ENCODE measurements around the gene DCAF5.
"Not testable (repeated sequence)": the region's sequence is repeated elsewhere in the genome, so short reads cannot be mapped to it uniquely, and the experiment has no call there.

The DCAF5 gene

DNA sequence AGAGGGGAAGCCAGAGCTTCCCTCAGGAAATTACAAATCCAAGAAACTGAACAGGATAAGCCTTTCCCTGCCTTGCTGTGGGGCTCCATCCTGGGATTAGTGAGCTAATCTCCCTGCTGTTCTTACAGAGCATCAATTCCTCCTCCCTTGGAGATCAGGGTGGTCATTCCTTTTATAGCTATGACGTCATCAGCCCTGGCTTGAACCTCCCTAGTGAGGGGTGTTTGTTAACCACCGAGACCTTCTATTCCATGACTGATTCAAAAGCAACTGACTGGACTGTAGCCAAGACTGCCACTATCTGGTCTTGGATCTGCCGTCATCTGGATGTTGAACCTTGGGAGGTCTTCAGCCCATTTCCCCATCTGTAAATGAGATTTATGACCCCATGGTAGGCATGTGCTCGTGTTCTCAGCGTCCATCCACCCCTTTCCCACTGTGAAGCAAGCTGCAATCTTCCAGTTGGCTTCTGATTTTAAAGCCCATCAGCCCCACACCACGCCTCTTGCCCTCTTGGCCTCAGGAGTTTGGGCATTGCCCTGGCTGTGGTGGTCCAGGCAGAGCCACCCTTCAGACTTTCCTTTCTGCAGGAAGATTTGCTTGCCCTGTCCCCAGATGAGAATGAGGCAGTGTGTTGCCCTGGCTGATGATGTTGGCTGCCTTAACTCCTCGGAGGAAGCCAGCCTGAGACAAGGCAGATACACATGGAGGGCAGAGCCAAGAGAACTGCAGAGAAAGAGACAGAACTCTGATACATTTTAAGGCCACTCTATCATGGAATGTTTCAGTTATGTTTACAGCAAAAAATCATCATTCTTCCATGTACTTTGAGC is 114.2 kb downstream of the DCAF5 start:
- no peak for DNase-seq

- DNase-seq = no peak
These were observed 115.0 kb downstream of the DCAF5 start for GRCh38 chr14:69037790-69038454.

DNA sequence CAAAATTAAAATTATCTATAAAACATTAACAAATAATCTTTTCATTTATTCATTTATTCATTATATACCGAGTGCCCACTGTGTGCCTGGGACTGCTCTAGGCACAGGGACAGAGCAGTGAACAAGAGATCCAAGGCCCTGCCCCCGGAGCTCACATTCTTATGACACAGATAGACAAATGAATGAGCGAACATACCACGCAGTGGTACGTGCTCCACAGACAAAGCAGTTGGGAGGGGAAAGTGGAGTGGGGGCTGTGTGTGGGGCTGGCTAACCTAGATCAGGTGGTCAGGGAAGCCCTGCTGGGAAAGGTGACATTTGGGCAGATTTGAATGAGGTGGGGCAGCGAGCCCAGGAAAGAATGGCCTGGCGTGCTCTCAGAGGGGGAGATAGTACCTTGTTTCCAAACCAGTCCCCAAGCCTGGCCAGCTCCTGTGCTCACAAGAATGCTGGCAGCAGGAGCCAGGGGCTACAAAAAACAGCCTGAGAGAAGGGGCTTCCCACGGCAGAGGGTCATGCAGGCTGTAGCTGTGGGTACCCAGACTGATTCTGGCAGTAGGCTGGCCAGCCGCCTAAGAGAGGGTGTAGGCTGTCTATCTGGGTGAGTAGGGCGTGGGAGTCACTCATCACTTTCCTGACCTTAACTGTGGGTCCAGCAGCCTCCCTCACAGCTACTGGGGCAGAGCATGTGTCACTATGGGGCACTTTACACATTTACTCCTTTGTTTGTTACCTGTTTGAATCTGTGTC is 116.0 kb downstream of the DCAF5 start:
- no peak for DNase-seq

DNA sequence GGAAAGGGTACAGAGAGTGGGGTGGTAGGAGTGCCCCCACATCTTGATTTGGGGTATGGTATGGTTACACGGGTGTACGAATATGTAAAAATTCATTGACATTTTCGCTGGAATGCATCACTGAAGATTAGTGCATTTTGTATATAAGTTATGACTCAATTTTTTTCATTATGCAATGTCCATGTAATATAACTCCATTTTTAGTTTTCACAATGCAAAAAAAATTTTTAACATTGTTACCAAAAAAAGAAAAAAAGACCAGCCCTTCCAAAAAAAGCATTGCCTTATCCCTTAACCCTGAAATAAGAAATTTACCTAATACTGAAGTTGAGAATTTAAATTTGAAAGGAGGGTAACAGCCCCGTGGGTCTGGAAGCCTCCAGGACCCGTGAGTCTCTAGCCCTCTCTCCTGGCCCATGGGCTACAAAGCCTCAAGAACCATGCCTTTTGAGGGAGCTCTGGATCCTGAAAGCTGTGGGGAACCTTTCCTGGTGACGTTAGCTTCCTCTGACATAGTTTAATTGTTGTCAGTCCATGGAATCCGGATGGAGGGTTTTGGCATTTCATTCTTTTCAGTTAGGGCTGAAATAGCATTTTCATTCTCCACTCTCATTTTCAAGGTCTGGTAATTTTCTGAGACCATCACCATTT is 118.2 kb downstream of the DCAF5 start:
- DNase-seq = no peak

- DNase-seq = no peak
These were observed 125.5 kb downstream of the DCAF5 start for GRCh38 chr14:69027242-69027913.

- DNase-seq = no peak
These were observed 129.9 kb downstream of the DCAF5 start for GRCh38 chr14:69023035-69023434.

DNA sequence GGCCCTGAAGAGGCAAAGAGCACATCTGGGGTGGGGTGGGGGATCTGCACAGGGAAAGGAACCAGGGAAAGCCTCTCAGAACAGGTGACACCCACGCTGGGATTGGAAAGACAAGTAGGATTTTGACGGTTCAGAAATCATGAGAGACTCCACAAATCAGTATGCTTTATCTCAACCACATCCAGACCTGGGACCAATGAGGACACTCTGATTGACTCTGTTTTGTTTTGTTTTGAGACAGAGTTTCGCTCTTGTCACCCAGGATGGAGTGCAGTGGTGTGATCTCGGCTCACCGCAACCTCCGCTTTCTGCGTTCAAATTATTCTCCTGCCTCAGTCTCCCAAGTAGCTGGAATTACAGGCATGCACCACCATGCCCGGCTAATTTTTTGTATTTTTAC is 130.8 kb downstream of the DCAF5 start:
- DNase-seq = not testable (repeated sequence)

- DNase-seq = no peak
These were observed 135.2 kb downstream of the DCAF5 start for GRCh38 chr14:69017706-69018105.

DNA sequence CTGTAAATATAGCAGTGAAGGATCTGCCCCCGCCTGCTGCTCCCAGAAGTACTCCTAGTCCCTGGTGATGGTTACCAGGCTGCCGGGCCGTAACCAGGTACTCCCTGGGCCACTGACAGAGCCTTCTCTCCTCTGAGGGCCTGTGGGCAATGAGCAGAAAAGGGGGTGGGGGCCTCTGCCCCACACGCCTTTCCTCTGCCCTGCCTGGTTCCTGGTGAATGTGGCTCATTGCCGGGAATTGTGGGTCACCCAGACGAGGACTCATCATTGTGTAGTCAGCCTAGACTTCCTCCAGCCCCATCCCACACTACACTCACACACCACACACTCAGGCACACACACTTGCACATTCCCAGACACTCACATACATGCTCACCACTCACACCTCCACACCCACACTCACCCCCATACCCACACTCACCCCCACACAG is 138.1 kb downstream of the DCAF5 start:
- DNase-seq = no peak

- DNase-seq = no peak
These were observed 138.8 kb downstream of the DCAF5 start for GRCh38 chr14:69013943-69014782.

DNA sequence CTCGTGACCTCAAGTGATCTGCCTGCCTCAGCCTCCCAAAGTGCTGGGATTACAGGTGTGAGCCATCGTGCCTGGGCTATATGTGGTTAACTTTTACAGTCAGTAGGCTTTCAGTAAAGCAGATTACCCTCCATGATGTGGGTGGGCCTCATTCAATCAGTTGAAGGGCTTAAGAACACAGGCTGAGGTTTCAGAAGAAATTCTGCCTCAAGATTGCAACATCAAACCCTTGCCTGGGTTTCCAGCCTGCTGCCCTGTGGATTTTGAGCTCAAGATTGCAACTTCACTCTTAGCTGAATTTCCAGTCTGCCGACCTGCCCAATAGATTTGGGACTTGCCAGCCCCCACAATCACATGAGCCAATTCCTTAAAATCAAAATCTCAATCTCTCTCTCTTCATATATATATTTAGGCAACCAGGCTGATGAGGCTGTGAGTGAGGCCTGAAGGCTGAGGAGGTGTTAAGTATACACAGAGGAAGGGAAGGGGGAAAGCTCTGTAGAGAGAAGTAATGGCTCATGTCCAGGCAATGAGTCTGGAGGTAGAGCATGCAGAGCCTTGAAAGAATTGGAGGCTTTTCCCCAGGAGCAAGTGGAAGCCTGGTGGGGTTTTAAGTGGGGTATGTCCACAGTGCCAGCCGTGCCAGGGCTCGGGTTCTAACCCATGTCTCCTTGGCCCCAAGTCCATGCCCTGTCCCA is 140.5 kb downstream of the DCAF5 start:
- no peak for DNase-seq

GRCh38 chr14:69010648-69011047 is 142.3 kb downstream of the DCAF5 start:
- DNase-seq = no peak

GRCh38 chr14:69008421-69008884 is 144.5 kb downstream of the DCAF5 start:
- DNase-seq = no peak

GRCh38 chr14:69006346-69006745 is 146.6 kb downstream of the DCAF5 start:
- no peak for DNase-seq

GRCh38 chr14:69005432-69006148 is 147.3 kb downstream of the DCAF5 start:
- DNase-seq = no peak

DNA sequence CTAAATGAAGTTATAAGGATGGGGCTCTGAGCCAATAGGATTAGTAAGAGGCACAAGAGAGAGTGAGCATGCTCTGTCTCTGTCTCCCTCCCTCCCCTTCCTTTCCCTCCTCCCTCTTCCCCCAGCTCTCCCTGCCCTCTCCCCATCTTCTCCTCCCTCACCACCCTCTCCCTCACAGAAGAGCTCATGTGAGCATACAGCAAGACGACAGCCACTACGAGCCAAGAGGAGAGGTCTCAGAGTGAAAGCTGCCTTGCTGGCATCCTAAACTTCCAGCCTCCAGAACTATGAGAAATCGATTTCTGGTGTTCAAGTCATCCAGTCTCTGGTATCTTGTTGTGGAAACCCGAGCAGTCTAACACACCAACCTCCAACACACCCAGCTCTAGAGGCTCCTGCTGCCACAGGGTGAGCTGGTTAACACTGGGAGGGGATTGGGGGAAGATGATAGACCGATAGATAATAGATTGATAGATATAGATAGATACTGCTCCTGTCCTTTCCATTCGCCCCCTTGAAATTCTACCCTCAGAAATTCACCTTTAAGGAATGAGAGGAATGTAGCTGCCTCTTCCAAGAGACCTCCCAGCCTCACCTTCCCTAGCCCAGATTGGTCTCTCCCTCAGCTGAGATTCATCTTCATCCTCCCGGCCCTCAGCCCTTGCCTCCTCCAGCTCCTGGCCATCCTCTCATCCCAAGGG is 148.0 kb downstream of the DCAF5 start:
- DNase-seq = no peak

DNA sequence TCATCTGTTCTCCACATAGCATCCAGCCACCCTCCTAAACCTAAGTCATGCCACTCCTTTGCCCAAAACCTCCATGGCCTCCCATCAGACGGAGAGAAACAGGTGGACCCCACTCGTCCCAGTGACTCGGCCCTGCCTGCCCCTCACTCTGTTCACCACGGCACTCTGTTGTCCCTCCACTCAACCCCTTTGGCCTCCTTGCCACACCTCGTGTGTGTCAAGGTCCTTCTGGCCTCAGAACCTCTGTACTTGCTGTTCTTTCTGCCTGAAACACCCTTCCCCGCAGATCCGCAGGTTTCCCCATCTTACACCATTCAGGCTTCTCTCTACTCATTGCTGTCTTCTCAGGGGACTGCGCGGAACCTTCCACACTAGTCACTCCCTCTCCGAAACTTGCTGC is 149.3 kb downstream of the DCAF5 start:
- DNase-seq = no peak

DNA sequence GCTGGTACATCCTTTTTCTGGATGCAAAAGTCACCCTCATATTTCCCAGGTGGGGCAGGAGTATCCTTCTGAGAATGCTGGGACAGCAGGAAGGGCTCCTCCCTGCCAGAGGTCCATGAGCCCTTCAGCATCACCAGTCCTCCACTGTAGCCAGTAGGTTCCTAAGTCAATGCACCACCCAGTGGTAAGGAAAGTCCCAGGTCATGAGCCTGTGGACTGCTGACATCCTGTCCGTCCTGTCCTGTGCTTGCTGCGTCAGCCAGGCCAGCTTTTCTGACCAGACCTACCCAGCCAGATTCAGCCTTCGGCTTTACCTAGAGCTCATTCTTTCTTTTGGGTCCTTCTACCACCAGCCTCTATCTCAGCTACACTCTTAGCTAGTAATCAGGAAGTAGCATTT is 150.8 kb downstream of the DCAF5 start:
- no peak for DNase-seq

- DNase-seq = no peak
These were observed 151.5 kb downstream of the DCAF5 start for GRCh38 chr14:69001375-69001774.
